AG04450 (cell line): ENCODE data around the gene ALDH3B2. TPM values are rescaled to one million over a fixed set of nuclear protein-coding genes. Genes with fewer than 3 reads are reported as not detected.

Source experiments
- CTCF ChIA-PET: fragments of 300-600, 350-600 bp; formaldehyde crosslinking; extraction: SDS; loops from one replicate; lab custom pipeline; 2022; ENCODE audit warnings: antibody characterized with exemption, inconsistent platforms; lab: Charles Lee
- POLR2A ChIA-PET: fragments of 350-600 bp; formaldehyde crosslinking; extraction: SDS; loops from one replicate; lab custom pipeline; 2021; ENCODE audit warnings: antibody characterized with exemption, inconsistent platforms; lab: Yijun Ruan, JAX
- DNase-seq: peaks from one replicate; pipeline ENCODE4 v3.0.0-alpha.2; 2011; ENCODE audit warnings: low read depth, low spot score
- H3K27ac ChIP-seq: one replicate; pipeline ENCODE4 v1.5.1; 2012; ENCODE audit warnings: low read depth, low read length, control low read depth
- H3K27me3 ChIP-seq: one replicate; pipeline ENCODE4 v1.6.0; 2012; ENCODE audit warnings: low read length; ENCODE audit not compliant: control insufficient read depth, insufficient read depth
- H3K4me3 ChIP-seq: 2 replicates; pipeline ENCODE4 v1.5.1; 2011; ENCODE audit warnings: mild to moderate bottlenecking, low read depth, low read length, control low read depth
- H3K9me3 ChIP-seq: 2 replicates; pipeline ENCODE4 v1.5.1; 2012; ENCODE audit warnings: low read length; ENCODE audit not compliant: control insufficient read depth, insufficient read depth
- polyA plus RNA-seq: library from polyadenylated mRNA; depleted of rRNA; stranded (reverse); fragments of >200 nt; gene quantifications from 2 replicates; pipeline ENCODE4 v1.2.3, GENCODE V29; 2011
- TF ChIP-seq, protein P1 (sequence below): IDR thresholded peaks from 2 replicates; pipeline ENCODE4 v1.5.1; 2011; ENCODE audit warnings: low read depth, low read length, control low read depth, inconsistent platforms

Gene ALDH3B2
- polyA plus RNA-seq, 1 experiment = not detected

DNA sequence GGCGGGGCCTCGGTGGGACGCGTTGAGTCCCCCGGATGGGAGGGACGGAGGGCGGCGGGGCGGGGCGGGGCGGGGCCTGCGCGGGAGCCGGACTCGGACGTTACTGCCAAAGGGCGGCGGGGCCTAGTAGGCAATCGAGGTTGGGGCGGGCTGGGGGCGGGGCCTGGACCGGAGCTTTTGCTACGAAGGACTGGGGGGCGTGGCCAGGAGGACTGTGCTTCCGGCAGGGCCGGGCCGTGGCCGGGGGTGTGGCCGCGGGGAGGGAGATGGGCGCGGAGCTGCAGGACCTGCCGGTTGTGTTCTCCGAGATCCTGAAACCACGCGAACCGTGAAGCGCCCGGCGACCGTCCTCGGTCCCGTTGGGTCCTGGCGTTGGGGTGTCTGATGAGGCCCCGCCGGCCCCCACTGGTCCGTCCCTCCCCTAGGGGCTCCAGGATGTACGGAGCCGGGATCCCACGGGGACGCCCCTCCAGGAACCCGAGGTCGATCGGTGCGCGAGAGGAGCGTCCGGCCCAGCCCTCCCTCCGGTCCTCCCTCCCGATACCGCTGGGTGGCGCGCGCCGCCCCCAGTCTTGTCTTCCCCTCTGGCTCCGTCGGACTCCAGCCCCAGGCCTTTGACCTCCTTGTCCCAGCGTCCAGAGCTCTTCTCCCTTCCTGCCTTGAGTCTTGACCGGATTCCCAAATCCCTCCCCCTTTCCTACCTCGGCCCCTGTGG lies 44.0 kb downstream of the ALDH3B2 start:
- Histone ChIP-seq H3K9me3 (no peaks in the 10 kb centered on the region; the same call in 1 of the 2 replicates), H3K27ac (peak overlapping the region; percentile 39), H3K27me3 (peaks cover 5% of the 10 kb centered on the region), H3K4me3 (peak overlapping the region; percentile 79)
- ChIA-PET POLR2A (interaction anchor here (1.1 to 1.6 kb wide), 2 partner anchors 16 to 47 kb away, joined by 5 to 6 read pairs; partner anchors contain the start of gene GSTP1), CTCF (interaction anchor here (0.5 to 4.3 kb wide), 11 partner anchors 10 to 1102 kb away, joined by 3 to 44 read pairs (median 3); no protein-coding TSS in a partner anchor)
- peak; percentile 87 for DNase-seq
- TF ChIP-seq, protein P1, sequence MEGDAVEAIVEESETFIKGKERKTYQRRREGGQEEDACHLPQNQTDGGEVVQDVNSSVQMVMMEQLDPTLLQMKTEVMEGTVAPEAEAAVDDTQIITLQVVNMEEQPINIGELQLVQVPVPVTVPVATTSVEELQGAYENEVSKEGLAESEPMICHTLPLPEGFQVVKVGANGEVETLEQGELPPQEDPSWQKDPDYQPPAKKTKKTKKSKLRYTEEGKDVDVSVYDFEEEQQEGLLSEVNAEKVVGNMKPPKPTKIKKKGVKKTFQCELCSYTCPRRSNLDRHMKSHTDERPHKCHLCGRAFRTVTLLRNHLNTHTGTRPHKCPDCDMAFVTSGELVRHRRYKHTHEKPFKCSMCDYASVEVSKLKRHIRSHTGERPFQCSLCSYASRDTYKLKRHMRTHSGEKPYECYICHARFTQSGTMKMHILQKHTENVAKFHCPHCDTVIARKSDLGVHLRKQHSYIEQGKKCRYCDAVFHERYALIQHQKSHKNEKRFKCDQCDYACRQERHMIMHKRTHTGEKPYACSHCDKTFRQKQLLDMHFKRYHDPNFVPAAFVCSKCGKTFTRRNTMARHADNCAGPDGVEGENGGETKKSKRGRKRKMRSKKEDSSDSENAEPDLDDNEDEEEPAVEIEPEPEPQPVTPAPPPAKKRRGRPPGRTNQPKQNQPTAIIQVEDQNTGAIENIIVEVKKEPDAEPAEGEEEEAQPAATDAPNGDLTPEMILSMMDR = peak; percentile 65

DNA sequence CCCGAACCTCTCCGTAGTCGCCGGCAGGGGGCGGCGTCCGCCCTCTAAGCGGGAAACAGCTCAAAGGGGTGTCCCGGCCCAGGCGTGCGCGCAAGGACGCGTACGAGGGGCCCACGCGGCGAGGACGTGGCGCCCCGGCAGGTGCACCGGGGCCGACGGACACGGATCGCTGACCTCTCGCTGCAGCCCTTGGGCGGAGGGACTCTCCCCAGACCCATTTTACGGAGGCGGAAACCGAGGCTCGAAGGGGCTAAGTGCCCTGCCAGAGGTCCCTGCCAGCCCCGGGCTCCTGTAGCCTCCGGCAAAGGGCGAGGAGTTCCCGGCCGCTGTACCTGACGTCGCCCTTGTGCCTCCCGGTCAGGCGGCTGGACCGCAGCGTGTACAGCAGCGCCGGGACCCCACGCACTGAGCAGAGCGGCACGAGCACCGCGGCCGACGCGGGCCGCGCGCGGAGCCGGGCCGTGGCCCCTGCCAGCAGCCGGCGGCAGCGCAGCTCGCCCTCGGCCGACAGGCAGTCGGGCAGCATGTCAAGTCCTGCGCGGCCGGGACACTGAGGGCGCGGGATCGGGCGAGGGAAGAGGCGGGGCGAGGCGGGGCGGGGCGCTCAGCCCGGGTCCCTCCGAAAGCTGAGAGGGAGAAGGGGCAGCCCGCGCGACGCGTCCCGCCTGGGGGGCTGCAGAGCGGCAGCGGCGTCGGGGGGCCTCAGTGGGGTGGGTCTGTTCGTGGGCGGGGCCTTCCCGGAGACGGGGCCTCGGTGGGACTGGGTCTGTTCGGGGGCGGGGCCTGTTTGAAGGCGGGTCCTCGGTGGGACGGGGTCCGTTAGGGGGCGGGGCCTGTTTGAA lies 44.8 kb downstream of the ALDH3B2 start, which contains the start of gene NUDT8:
Gene NUDT8 (minus strand): TSS at position 552 of the 842 bp plus-strand sequence. CDS start 26 bp downstream, at position 526.
- H3K27me3 ChIP-seq = peaks cover 5% of the 10 kb centered on the region
- TF ChIP-seq, protein P1 = peak; percentile 80
- no peak for DNase-seq
- H3K4me3 ChIP-seq = peak within 1 kb of the TSS; percentile 79
- H3K9me3 ChIP-seq = no peaks in the 10 kb centered on the region; the same call in 1 of the 2 replicates
- ChIA-PET CTCF (interaction anchor here (0.5 to 4.3 kb wide), 15 partner anchors 9 to 1101 kb away, joined by 3 to 44 read pairs (median 4); partner anchors contain the start of gene GSTP1), POLR2A (interaction anchor here (0.7 to 1.6 kb wide), 3 partner anchors 15 to 49 kb away, joined by 5 to 6 read pairs (median 5); partner anchors contain the start of gene GSTP1)
- H3K27ac ChIP-seq = peak within 1 kb of the TSS; percentile 39

DNA sequence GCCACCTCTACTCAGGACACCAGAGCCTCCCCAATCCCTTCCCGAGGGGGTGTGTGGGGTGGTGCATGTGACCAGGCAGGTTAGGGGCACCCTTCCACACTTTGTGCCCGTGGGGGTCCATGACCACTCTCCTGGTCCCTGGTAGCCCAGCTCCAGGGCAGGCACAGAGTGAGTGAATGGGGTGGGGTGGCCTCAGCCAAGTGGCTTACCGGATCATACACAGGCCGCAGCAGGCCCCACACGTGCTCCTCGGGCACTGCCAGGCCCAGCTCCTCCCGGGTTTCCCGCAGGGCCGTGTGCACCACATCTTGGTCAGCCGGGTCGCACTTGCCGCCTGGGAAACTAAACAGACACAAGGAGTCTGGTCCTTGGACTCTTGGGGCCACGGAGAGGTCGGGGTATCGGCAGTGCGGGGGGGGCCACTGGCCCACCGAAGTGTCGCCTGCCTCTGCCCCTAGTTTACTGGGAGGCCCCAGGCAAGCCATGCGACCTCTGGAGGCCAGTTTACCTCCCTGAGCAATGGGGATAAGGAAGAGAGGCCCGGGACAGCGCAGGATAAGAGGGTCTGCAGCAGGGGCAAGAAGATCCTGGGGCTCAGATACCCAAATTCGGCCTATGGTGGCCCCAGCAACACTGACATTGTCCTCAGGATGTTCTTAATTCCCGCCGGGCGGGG lies 45.6 kb downstream of the ALDH3B2 start:
- DNase-seq = no peak
- Histone ChIP-seq H3K27ac (no peak overlapping the region), H3K4me3 (no peak overlapping the region), H3K27me3 (peaks cover 2% of the 10 kb centered on the region), H3K9me3 (no peaks in the 10 kb centered on the region; the same call in 1 of the 2 replicates)
- TF ChIP-seq, protein P1 = no peak
- ChIA-PET CTCF (interaction anchor here (0.7 to 4.3 kb wide), 11 partner anchors 9 to 327 kb away, joined by 3 to 44 read pairs (median 5); partner anchors contain the start of gene GSTP1), POLR2A (interaction anchor here (0.7 to 1.6 kb wide), 2 partner anchors 14 to 48 kb away, joined by 5 read pairs; no protein-coding TSS in a partner anchor)

DNA sequence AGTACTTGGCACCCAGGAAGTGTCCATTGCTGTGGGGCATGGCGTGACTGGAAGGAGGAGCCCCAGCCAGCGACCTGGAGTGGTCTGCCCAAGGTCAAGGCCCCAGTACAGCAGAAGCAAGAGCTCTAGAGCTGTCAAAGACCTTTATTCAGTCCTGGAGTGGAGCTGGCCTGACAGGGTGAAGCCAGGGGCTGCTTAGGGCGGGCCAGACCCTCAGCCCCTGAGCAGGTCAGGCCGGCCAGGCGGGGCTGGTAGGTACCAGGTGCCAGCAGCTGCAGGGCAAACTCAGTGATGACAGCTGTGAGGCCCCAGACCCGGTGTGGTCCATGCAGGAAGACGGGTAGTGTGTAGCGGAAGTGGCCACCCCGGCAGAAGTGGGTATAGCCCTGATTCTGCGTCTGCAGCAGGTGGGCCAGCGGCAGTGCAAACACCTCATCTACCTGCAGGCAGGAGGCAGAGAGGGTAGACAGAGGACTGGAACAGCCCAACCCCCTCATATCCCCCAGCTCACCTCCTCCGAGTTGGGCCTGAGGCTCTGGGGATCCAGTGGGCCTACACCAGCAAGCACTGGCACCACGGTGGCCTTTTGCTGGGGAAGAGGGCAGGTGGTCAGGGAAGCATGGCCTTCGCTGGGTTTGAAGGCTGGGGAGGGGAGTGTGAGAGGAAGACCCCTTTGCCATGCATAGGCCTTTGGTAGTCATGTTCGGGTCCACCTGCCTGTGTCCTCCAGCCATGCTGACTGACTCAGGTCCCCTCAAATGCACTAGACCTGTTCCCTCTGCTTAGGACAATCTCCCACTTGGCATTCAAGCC lies 46.4 kb downstream of the ALDH3B2 start:
- Histone ChIP-seq H3K9me3 (no peaks in the 10 kb centered on the region; the same call in 1 of the 2 replicates), H3K27ac (no peak overlapping the region), H3K27me3 (no peaks in the 10 kb centered on the region), H3K4me3 (no peak overlapping the region)
- ChIA-PET CTCF (interaction anchor here (1.1 to 4.3 kb wide), 6 partner anchors 13 to 328 kb away, joined by 4 to 44 read pairs (median 10); no protein-coding TSS in a partner anchor), POLR2A (no interaction called here)
- TF ChIP-seq, protein P1 = no peak
- DNase-seq = no peak
